ENCODE data around the gene FSD1.

GRCh38 chr19:4264812-4265211 lies 39.6 kb upstream of the FSD1 start:
- no peak for TF ChIP-seq CTCF (IDR thresholded peaks at IDR 0.05; ENCODE audit: low read length)
- no peak for TF ChIP-seq EZH2 (IDR thresholded peaks at IDR 0.05; ENCODE audit: borderline replicate concordance, low read length)

Measured in OCI-LY1 (cell line).